NCI-H524 treated with DMSO at 0.1 percent for 48 hours (cell line): Measurements from ENCODE around the gene CD99.
"Not testable (repeated sequence)": the region's sequence is repeated elsewhere in the genome, so short reads cannot be mapped to it uniquely, and the experiment has no call there.

ENCODE experiments used
- DNase-seq: peaks from one replicate; lab custom pipeline; 2025; lab: John Stamatoyannopoulos, UW

CD99 gene

DNA sequence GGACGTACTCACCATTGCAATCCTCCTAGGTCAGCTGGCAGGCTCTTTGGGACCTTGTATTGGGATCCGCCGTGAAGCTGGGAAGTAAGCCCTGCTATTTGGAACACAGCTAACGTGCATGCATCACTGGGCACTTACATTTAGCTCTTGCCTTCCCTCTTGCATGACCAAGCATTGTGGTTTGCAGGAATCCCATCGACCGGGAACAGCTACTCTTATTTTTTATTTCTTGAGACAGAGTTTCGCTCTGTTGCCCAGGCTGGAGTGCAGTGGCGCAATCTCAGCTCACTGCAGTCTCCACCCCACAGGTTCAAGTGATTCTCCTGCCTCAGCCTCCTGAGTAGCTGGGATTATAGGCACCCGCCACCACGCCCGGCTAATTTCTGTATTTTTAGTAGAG, 36.2 kb downstream of the CD99 start:
- not testable (repeated sequence) for DNase-seq

DNA sequence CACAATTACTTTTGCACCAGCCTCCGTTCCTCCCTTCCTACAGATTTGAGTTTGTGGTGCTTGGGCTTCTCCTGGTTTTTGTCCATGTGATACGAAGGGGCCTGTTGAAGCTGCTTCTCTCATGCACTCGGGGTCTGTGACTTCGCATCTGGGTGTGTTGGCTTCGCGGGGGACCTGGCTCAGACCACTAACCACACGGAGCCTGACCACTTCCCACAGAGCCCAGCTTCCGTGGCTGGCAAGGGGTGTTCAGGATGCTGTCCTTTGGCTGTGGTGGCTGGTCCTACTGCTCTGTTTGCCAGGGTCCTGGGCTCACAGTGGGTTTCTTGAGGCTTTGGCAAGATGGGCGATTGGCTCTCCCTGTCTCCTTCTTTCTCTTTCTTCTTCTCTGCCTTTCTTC, 41.0 kb downstream of the CD99 start:
- no peak for DNase-seq

GRCh38 chrX:2732649-2733048, 41.6 kb downstream of the CD99 start:
- DNase-seq: no peak

DNA sequence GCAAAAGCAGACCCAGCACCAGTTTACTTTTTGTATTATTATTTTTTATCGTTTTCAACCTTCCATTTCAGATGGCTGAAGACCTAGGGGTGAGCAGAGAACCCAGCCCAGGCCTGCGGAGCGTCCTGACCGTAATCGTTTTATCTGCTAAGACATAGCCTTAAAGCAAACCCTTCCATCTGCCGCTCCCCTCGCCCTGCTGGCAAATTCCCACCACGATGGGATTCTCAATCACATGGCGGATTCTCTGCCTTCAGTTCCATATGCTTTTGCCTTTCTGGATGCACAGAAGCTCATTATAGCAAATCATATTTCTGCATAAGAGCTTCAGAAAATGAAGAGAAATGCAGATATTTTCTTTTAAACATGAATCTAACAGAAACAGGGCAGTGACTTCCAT, 42.2 kb downstream of the CD99 start:
- DNase-seq: no peak

DNA sequence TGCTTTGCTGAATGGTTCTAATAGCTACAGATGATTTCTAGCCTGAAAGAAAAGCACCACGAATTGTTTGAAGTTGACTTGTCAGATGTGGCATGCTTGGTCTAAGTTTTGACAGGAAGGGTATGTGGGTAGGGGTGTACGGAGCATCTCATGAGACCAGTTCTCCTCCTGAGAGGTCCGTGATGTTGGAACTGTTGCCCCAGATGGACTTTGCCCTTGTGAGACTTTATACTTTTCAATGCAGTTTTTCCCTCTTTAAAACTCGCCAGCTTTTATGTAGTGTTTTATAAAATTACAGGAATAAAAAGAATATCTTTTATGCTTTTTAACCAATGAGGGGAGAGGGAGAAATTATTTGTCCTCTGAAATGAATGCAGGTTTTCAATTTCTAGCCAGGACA, 44.2 kb downstream of the CD99 start:
- no peak for DNase-seq

- DNase-seq: no peak
Observed at GRCh38 chrX:2740672-2741071, 49.6 kb downstream of the CD99 start.

GRCh38 chrX:2741386-2741785, 50.3 kb downstream of the CD99 start:
- no peak for DNase-seq

DNA sequence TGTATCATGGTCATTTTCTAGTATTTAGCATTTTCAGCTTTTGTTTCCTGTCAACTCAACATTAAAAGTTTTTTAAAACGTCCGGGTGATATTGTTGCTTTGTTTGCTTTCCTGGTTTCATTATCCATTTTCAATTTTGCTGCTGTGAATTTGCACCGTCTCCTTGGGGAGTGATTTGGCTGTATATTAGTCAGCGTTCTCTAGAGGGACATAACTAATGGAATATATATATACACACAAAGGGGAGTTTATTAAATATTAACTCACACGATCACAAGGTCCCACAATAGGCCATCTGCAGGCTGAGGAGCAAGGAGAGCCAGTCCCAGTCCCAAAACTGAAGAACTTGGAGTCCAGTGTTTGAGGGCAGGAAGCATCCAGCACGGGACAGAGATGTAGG, 55.2 kb downstream of the CD99 start:
- not testable (repeated sequence) for DNase-seq

DNA sequence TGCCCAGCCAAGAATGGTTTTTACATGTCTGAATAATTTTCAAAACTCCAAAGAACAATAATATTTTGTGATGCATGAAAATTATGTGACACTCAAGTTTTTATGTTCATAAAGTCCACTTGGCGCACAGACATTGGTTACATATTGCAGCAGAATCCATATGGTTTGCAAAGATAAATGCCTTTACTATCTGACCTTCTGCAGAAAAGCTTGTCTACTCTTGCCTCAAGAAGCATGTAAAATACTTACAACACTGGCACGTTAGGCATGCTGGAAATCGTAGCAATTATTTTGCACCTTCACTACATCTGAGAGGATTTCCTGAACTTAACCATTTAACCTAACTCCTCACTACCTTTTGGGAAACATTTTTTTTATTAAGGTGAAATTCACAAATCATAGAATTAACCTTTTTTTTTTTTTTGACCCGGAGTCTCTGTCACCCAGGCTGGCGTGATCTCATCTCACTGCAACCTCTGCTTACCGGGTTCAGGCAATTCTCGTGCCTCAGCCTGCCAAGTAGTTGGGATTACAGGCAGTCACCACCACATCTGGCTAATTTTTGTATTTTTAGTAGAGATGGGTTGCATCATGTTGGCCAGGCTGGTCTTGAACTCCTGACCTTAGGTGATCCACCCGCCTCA, 57.2 kb downstream of the CD99 start:
- no peak for DNase-seq

- no peak for DNase-seq
Observed at GRCh38 chrX:2748815-2749188, 57.7 kb downstream of the CD99 start.

- no peak for DNase-seq
Observed at GRCh38 chrX:2751291-2751690, 60.2 kb downstream of the CD99 start.

- not testable (repeated sequence) for DNase-seq
Observed at GRCh38 chrX:2751874-2752300, 60.8 kb downstream of the CD99 start, which contains the start of gene XG. Gene XG (plus strand): TSS chrX:2752040. CDS start chrX:2752275, 235 bp downstream.

GRCh38 chrX:2752441-2752840, 61.3 kb downstream of the CD99 start:
- not testable (repeated sequence) for DNase-seq

DNA sequence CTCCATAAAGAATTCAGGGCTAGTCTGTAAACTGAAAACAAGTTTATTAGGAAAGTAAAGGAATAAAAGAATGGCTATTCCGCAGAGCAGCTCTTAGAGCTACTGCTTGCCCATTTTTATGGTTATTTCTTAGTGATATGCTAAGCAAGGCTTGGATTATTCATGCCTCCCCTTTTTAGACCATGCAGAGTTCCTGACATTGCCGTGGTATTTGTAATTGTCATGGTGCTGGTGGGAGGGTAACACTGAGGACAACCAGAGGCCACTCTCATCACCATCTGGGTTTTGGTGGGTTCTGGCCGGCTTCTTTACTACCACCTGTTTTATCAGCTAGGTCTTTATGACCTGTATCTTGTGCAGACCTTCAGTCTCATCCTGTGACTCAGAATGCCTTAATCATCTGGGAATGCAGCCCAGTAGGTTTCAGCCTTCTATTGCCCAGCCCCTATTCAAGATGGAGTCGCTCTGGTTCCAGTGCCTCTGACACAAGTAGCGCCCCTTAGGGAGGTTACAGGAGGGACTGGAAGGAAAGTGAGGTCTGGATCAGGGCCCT, 64.1 kb downstream of the CD99 start:
- not testable (repeated sequence) for DNase-seq

DNA sequence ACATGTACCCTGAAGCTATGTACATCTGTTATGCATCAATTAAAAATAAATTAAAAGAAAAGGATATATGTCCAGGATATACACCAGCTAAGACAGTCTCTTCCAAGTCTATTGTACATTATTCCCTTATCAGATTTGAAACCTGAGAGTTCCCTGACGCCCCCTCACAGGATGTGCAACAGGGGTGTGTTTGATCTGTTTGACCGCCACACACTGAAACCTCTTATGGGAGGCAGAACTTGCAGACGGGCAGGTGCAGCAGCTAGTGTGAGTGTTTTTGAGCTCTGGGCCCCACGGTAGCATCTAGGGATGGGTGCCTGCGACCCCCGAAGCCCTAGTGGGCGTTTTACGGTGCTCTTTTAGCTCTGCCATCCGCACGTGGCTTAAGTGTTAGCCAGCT, 65.5 kb downstream of the CD99 start:
- no peak for DNase-seq

DNA sequence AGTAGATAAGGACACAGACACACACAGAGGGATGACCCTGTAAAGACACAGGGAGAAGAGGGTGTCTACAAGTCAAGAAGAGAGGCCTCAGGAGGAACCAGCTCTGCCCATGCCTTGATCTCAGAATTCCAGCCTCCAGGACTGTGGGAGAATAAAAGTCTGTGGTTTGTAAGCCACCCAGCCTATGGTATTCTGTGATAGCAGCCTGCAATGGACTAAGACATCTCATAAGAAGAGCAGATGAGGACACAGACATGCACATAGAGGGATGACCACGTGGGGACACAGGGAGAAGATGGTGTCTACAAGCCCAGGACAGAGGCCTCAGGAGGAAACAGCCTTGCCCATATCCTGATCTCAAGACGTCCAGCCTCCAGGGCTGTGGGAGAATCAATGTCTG, 70.2 kb downstream of the CD99 start:
- no peak for DNase-seq

DNA sequence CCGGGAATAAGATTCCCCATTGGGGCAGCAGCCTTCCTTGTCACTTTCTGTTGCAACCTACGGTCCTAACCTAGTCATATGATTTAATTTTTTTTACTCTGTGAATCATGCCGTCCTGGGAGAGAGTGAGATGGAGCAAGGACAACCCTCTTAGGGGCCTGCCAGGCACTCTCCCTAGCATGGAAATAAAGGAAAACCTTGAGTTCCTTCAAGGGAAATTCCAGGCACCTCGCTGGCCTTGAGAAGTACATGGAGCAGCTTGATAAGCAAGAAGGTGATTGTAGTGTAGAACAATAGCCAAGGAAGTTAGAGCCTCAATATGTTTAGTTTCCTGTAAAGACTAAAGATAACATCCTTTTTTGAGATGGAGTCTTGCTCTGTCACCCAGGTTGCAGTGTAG, 71.6 kb downstream of the CD99 start:
- not testable (repeated sequence) for DNase-seq

- DNase-seq: not testable (repeated sequence)
Observed at GRCh38 chrX:2764766-2765548, 73.9 kb downstream of the CD99 start.

- DNase-seq: no peak
Observed at GRCh38 chrX:2765549-2765830, 74.4 kb downstream of the CD99 start.

GRCh38 chrX:2766906-2767305, 75.8 kb downstream of the CD99 start:
- no peak for DNase-seq

DNA sequence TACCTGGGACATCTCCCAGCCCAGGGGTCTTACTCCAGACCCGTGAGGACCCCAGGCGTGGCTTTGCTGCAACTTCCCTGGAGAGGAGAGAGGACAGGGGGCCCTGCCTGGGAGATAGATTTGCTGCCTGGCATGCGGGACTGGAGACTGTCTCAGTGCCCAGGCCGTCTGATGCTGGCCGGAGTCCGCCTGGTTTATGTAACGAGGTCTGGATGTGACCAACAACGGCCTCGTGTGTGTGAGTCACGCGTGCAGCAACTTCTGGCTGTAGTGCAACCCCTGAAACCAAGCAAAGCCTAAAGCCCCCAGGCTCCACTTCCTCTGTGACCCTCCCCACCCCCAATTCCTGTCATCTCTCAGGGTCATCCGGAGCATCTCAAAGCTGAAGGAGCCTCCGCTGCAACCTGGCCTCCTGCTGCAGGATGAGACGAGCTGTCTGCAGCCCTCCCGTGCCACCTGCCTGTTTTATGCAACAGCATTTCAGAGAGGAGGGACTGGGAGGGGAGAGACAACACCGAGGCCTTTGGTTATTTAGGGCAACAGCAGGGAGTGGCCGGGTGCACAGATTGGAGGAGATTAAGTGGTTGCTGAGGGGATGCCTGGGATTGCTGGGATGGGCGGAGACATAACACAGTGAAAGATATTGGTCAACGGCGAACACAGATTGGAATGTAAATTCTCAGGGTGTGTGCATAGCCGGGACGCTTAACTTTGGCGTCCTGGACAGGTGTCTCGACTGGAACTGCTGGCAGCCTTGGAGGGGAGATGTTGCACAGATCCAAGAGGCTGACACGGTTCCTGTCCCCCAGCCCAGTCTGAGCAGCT, 76.7 kb downstream of the CD99 start:
- DNase-seq: peak; percentile 80

GRCh38 chrX:2769615-2770014, 78.5 kb downstream of the CD99 start:
- no peak for DNase-seq
